Liver (tissue), 9 donors: ENCODE measurements around the gene DACH1. TPM values are rescaled to one million over a fixed set of nuclear protein-coding genes. Genes with fewer than 3 reads are reported as not detected.

Source experiments
- DNase-seq: peaks from one replicate; pipeline ENCODE4 v3.0.0-alpha.2; 2017; ENCODE audit warnings: low spot score
- H3K27ac ChIP-seq, 2 donors: one replicate each; pipeline ENCODE4 v1.7.0; 2013; ENCODE audit warnings: inconsistent platforms in 2 of 2, low read length in 2 of 2, control low read depth in 1 of 2, low read depth in 1 of 2, mild to moderate bottlenecking in 1 of 2
- H3K27me3 ChIP-seq, 4 donors: one replicate each; pipeline versions ENCODE4 v1.6.1 to v1.7.0; 2013; ENCODE audit warnings: low read length in 3 of 4, inconsistent platforms in 1 of 4, mild to moderate bottlenecking in 1 of 4, moderate library complexity in 1 of 4; ENCODE audit not compliant: control insufficient read depth in 4 of 4, insufficient read depth in 4 of 4
- H3K36me3 ChIP-seq, 4 donors: one replicate each; pipeline versions ENCODE4 v1.6.1 to v1.7.0; 2013; ENCODE audit warnings: low read length in 3 of 4, mild to moderate bottlenecking in 3 of 4, low read depth in 1 of 4, moderate library complexity in 1 of 4; ENCODE audit not compliant: control insufficient read depth in 4 of 4, insufficient read depth in 3 of 4
- H3K4me1 ChIP-seq, 4 donors: one replicate each; pipeline versions ENCODE4 v1.6.1 to v1.7.0; 2013; ENCODE audit warnings: low read length in 3 of 4, mild to moderate bottlenecking in 3 of 4, moderate library complexity in 1 of 4; ENCODE audit not compliant: control insufficient read depth in 4 of 4, insufficient read depth in 4 of 4
- H3K4me3 ChIP-seq, 3 donors: one replicate each; pipeline versions ENCODE4 v1.6.1 to v1.7.0; 2013; ENCODE audit warnings: low read length in 3 of 3, control low read depth in 1 of 3, low read depth in 1 of 3, mild to moderate bottlenecking in 1 of 3
- H3K9ac ChIP-seq, 2 donors: one replicate each; pipeline ENCODE4 v1.7.0; 2013; ENCODE audit warnings: low read length in 2 of 2, mild to moderate bottlenecking in 2 of 2, moderate library complexity in 2 of 2, control low read depth in 1 of 2, low read depth in 1 of 2
- H3K9me3 ChIP-seq, 4 donors: one replicate each; pipeline versions ENCODE4 v1.6.1 to v1.7.0; 2013; ENCODE audit warnings: low read length in 3 of 4; ENCODE audit not compliant: control insufficient read depth in 4 of 4
- EGR1 ChIP-seq, 2 donors: IDR thresholded peaks; 2 replicates each; pipeline ENCODE4 v1.6.1; 2016 to 2018; ENCODE audit warnings: antibody characterized with exemption in 2 of 2, low read depth in 2 of 2
- FOXA1 ChIP-seq: IDR thresholded peaks from 2 replicates; pipeline ENCODE4 v1.6.1; 2016; ENCODE audit warnings: antibody characterized with exemption
- FOXA2 ChIP-seq: IDR thresholded peaks from 2 replicates; pipeline ENCODE4 v1.6.1; 2016; ENCODE audit warnings: antibody characterized with exemption
- GABPA ChIP-seq, 2 donors: IDR thresholded peaks in 1 of 2; conservative IDR thresholded peaks in 1 of 2; 2 replicates each; pipeline ENCODE4 v1.6.1; 2016; ENCODE audit warnings: antibody characterized with exemption in 2 of 2, mild to moderate bottlenecking in 1 of 2, moderate library complexity in 1 of 2
- HNF4A ChIP-seq, 2 donors: conservative IDR thresholded peaks; 2 replicates each; pipeline ENCODE4 v1.6.1; 2016; ENCODE audit warnings: antibody characterized with exemption in 2 of 2, mild to moderate bottlenecking in 2 of 2
- HNF4G ChIP-seq: IDR thresholded peaks from 2 replicates; pipeline ENCODE4 v1.6.1; 2016; ENCODE audit warnings: antibody characterized with exemption
- JUND ChIP-seq, 2 donors: IDR thresholded peaks; 2 replicates each; pipeline ENCODE4 v1.6.1; 2016; ENCODE audit warnings: antibody characterized with exemption in 2 of 2
- MAX ChIP-seq: IDR thresholded peaks from 2 replicates; pipeline ENCODE4 v1.6.1; 2016; ENCODE audit warnings: antibody characterized with exemption
- NR2F2 ChIP-seq: IDR thresholded peaks from 2 replicates; pipeline ENCODE4 v1.6.1; 2016; ENCODE audit warnings: antibody characterized with exemption
- RAD21 ChIP-seq, 2 donors: IDR thresholded peaks; 2 replicates each; pipeline ENCODE4 v1.6.1; 2016; ENCODE audit warnings: antibody characterized with exemption in 2 of 2, mild to moderate bottlenecking in 2 of 2
- REST ChIP-seq: IDR thresholded peaks from 2 replicates; pipeline ENCODE4 v1.6.1; 2016; ENCODE audit warnings: antibody characterized with exemption, mild to moderate bottlenecking
- RXRA ChIP-seq, 2 donors: IDR thresholded peaks; 2 replicates each; pipeline ENCODE4 v1.6.1; 2017 to 2018; ENCODE audit warnings: antibody characterized with exemption in 2 of 2, mild to moderate bottlenecking in 1 of 2
- SP1 ChIP-seq: IDR thresholded peaks from 2 replicates; pipeline ENCODE4 v1.6.1; 2018; ENCODE audit warnings: antibody characterized with exemption, mild to moderate bottlenecking
- TAF1 ChIP-seq: conservative IDR thresholded peaks from 2 replicates; pipeline ENCODE4 v1.6.1; 2016; ENCODE audit warnings: antibody characterized with exemption, mild to moderate bottlenecking
- YY1 ChIP-seq: IDR thresholded peaks from 2 replicates; pipeline ENCODE4 v1.6.1; 2016; ENCODE audit warnings: antibody characterized with exemption, mild to moderate bottlenecking
- ZBTB33 ChIP-seq: IDR thresholded peaks from 2 replicates; pipeline ENCODE4 v1.6.1; 2016; ENCODE audit warnings: antibody characterized with exemption
- WGBS: extraction: QIAGEN DNeasy Blood & Tissue Kit; methylation state at CpG from one replicate; pipeline ENCODE4 v1.1.7; 2013; 5-methylcytosine and 5-hydroxymethylcytosine counted together
- polyA plus RNA-seq, 2 donors: library from polyadenylated mRNA; stranded (reverse) in 1 of 2; unstranded in 1 of 2; fragments of 200-250 nt in 1 of 2; fragments of >200 nt in 1 of 2; fragmentation: Nextera tagmentation in 1 of 2; extraction: Ambion mirVana in 1 of 2; gene quantifications; one replicate each; pipeline versions ENCODE4 v1.2.1 to v1.2.3, GENCODE V29; 2013 to 2015
- total RNA-seq, 2 donors: library from RNA; depleted of rRNA; stranded (reverse); fragments of >200 nt; gene quantifications; one replicate each; pipeline ENCODE4 v1.2.3, GENCODE V29; 2014
- TF ChIP-seq, protein P1 (sequence below): IDR thresholded peaks from 2 replicates; pipeline ENCODE4 v1.6.1; 2016; ENCODE audit warnings: antibody characterized with exemption
- TF ChIP-seq, protein P2 (sequence below): fragments of 150-350 bp; IDR thresholded peaks from 2 replicates; pipeline ENCODE4 v1.5.1; 2017; ENCODE audit warnings: improper control_type of control experiment, low read depth, low read length; ENCODE audit not compliant: missing input control
- donor health status: healthy.
- donor health status: healthy.
- donor health status: healthy.
- donor health status: healthy.
- donor health status: healthy.

DACH1 gene
- total and polyA plus RNA-seq, 4 donors = 0.28 to 1.9 (median 0.77) TPM

DNA sequence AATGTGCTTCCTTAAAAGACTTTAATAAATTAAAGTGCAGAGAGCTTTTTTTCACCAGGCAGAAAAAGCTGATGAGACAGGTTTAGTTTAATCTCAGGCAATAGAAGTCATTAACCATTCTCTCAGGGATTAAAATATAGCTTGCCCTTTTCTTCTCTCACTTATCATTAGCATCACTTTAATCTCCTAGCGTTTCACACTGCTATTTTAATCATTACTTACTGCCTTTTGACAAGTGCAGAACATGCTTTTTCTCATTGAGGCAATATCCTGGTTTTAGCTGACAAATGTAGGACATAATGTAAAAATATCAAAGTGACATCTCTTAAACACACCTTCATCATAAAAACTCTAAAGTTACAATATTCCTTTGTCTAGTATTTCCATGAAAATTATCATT lies 94.6 kb downstream of the DACH1 start:
- H3K36me3 ChIP-seq = no peaks in the 10 kb centered on the region
- H3K4me3 ChIP-seq = no peak overlapping the region
- no peaks in the 10 kb centered on the region for H3K4me1 ChIP-seq
- no peak for TF ChIP-seq HNF4G
- TF ChIP-seq HNF4A (conservative IDR thresholded peaks at IDR 0.05) = no peak
- no peak for TF ChIP-seq NR2F2
- TF ChIP-seq, protein P1, sequence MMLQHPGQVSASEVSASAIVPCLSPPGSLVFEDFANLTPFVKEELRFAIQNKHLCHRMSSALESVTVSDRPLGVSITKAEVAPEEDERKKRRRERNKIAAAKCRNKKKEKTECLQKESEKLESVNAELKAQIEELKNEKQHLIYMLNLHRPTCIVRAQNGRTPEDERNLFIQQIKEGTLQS = no peak
- no peak for TF ChIP-seq RXRA (IDR thresholded peaks at IDR 0.05)
- no peak for TF ChIP-seq REST
- TF ChIP-seq YY1 = no peak
- no peak for TF ChIP-seq FOXA1
- no peak for TF ChIP-seq TAF1
- no peak for TF ChIP-seq GABPA (IDR thresholded peaks at IDR 0.05 in 1 of 2, conservative IDR thresholded peaks at IDR 0.05 in 1 of 2)
- TF ChIP-seq MAX = no peak
- no peak for TF ChIP-seq SP1
- no peak for TF ChIP-seq FOXA2
- no peak for TF ChIP-seq ZBTB33
- TF ChIP-seq EGR1 (IDR thresholded peaks at IDR 0.05; ENCODE audit: low read depth in 2 of 2) = no peak
- TF ChIP-seq, protein P2, sequence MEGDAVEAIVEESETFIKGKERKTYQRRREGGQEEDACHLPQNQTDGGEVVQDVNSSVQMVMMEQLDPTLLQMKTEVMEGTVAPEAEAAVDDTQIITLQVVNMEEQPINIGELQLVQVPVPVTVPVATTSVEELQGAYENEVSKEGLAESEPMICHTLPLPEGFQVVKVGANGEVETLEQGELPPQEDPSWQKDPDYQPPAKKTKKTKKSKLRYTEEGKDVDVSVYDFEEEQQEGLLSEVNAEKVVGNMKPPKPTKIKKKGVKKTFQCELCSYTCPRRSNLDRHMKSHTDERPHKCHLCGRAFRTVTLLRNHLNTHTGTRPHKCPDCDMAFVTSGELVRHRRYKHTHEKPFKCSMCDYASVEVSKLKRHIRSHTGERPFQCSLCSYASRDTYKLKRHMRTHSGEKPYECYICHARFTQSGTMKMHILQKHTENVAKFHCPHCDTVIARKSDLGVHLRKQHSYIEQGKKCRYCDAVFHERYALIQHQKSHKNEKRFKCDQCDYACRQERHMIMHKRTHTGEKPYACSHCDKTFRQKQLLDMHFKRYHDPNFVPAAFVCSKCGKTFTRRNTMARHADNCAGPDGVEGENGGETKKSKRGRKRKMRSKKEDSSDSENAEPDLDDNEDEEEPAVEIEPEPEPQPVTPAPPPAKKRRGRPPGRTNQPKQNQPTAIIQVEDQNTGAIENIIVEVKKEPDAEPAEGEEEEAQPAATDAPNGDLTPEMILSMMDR = no peak
- no peak for TF ChIP-seq JUND (IDR thresholded peaks at IDR 0.05)
- TF ChIP-seq RAD21 (IDR thresholded peaks at IDR 0.05) = no peak
- WGBS = 31% methylated on average over 1 of the region's 1 CpG
- DNase-seq = no peak
- H3K27ac ChIP-seq = no peak overlapping the region
- peaks cover 0 to 3% (median 0%) of the 10 kb centered on the region in 4 donors for H3K27me3 ChIP-seq
- no peak overlapping the region for H3K9ac ChIP-seq
- H3K9me3 ChIP-seq = no peaks in the 10 kb centered on the region
